H9 (cell line): Measurements from ENCODE around the gene IL1RN. TPM values are rescaled to one million over a fixed set of nuclear protein-coding genes. Genes with fewer than 3 reads are reported as not detected.

Experiments
- DNase-seq: peaks from one replicate; pipeline ENCODE4 v3.0.0-alpha.2; 2017
- H2AFZ ChIP-seq: one replicate; pipeline ENCODE4 v1.6.1; 2013; ENCODE audit warnings: mild to moderate bottlenecking, low read length, control low read depth, moderate library complexity
- H2AK5ac ChIP-seq: 2 replicates; pipeline ENCODE4 v1.6.1; 2013; ENCODE audit warnings: low read length, control low read depth, mixed read lengths; ENCODE audit not compliant: insufficient read length
- H2BK120ac ChIP-seq: one replicate; pipeline ENCODE4 v1.6.1; 2013; ENCODE audit warnings: low read depth, mild to moderate bottlenecking, low read length, control low read depth, inconsistent platforms; ENCODE audit not compliant: poor library complexity, severe bottlenecking
- H2BK12ac ChIP-seq: 2 replicates; pipeline ENCODE4 v1.6.1; 2013; ENCODE audit warnings: low read length, control low read depth, mixed read lengths, low read depth; ENCODE audit not compliant: insufficient read length
- H2BK15ac ChIP-seq: 2 replicates; pipeline ENCODE4 v1.6.1; 2013; ENCODE audit warnings: low read depth, low read length, control low read depth
- H2BK20ac ChIP-seq: one replicate; pipeline ENCODE4 v1.6.1; 2013; ENCODE audit warnings: low read depth, mild to moderate bottlenecking, low read length, control low read depth, inconsistent platforms; ENCODE audit not compliant: poor library complexity, severe bottlenecking
- H2BK5ac ChIP-seq: 2 replicates; pipeline ENCODE4 v1.6.1; 2013; ENCODE audit warnings: low read length, control low read depth, mixed read lengths; ENCODE audit not compliant: insufficient read length
- H3K14ac ChIP-seq: 2 replicates; pipeline ENCODE4 v1.6.1; 2013; ENCODE audit warnings: low read length, control low read depth; ENCODE audit not compliant: insufficient read depth
- H3K18ac ChIP-seq: 2 replicates; pipeline ENCODE4 v1.6.1; 2013; ENCODE audit warnings: low read depth, mild to moderate bottlenecking, mixed read lengths, low read length, control low read depth; ENCODE audit not compliant: insufficient read length
- H3K23ac ChIP-seq: 2 replicates; pipeline ENCODE4 v1.6.1; 2013; ENCODE audit warnings: low read length, control low read depth, mixed read lengths, low read depth; ENCODE audit not compliant: insufficient read length
- H3K23me2 ChIP-seq: 2 replicates; pipeline ENCODE4 v1.6.1; 2013; ENCODE audit warnings: low read depth, mild to moderate bottlenecking, mixed read lengths, low read length, control low read depth; ENCODE audit not compliant: insufficient read length, poor library complexity, severe bottlenecking
- H3K27ac ChIP-seq: 2 replicates; pipeline ENCODE4 v1.5.1; 2013; ENCODE audit warnings: low read length, control low read depth, mixed read lengths, low read depth; ENCODE audit not compliant: insufficient read length
- H3K27me3 ChIP-seq: 2 replicates; pipeline ENCODE4 v1.6.1; 2013; ENCODE audit warnings: low read length, control low read depth, inconsistent platforms; ENCODE audit not compliant: insufficient read depth
- H3K4ac ChIP-seq: 2 replicates; pipeline ENCODE4 v1.6.1; 2013; ENCODE audit warnings: low read depth, mild to moderate bottlenecking, control low read depth, inconsistent platforms, low read length, moderate library complexity
- H3K4me1 ChIP-seq: 2 replicates; pipeline ENCODE4 v1.6.1; 2013; ENCODE audit warnings: low read length, control low read depth, inconsistent platforms; ENCODE audit not compliant: insufficient read depth
- H3K4me2 ChIP-seq: 2 replicates; pipeline ENCODE4 v1.6.1; 2013; ENCODE audit warnings: low read length, control low read depth, mixed read lengths; ENCODE audit not compliant: insufficient read length, insufficient read depth
- H3K56ac ChIP-seq: 2 replicates; pipeline ENCODE4 v1.6.1; 2013; ENCODE audit warnings: low read depth, mild to moderate bottlenecking, mixed read lengths, low read length, control low read depth; ENCODE audit not compliant: insufficient read length
- H3K79me1 ChIP-seq: 2 replicates; pipeline ENCODE4 v1.6.1; 2013; ENCODE audit warnings: low read depth, mild to moderate bottlenecking, moderate library complexity, low read length, control low read depth, inconsistent platforms; ENCODE audit not compliant: insufficient read depth, poor library complexity, severe bottlenecking
- H3K79me2 ChIP-seq: 2 replicates; pipeline ENCODE4 v1.6.1; 2013; ENCODE audit warnings: low read length, control low read depth, inconsistent platforms; ENCODE audit not compliant: insufficient read depth
- H3K9ac ChIP-seq: 2 replicates; pipeline ENCODE4 v1.6.1; 2013; ENCODE audit warnings: low read length, control low read depth, mixed read lengths; ENCODE audit not compliant: insufficient read length; ENCODE audit errors: extremely low read depth
- H3K9me3 ChIP-seq: one replicate; pipeline ENCODE4 v1.6.1; 2013; ENCODE audit warnings: low read depth, low read length, inconsistent platforms; ENCODE audit not compliant: control insufficient read depth
- H3T11ph ChIP-seq: one replicate; pipeline ENCODE4 v1.6.1; 2013; ENCODE audit warnings: mild to moderate bottlenecking, low read length, control low read depth, inconsistent platforms
- H4K20me1 ChIP-seq: one replicate; pipeline ENCODE4 v1.6.1; 2013; ENCODE audit not compliant: control insufficient read depth, insufficient read length, insufficient read depth
- H4K5ac ChIP-seq: 2 replicates; pipeline ENCODE4 v1.6.1; 2013; ENCODE audit warnings: low read depth, mild to moderate bottlenecking, mixed read lengths, low read length, control low read depth; ENCODE audit not compliant: insufficient read length
- H4K8ac ChIP-seq: replicated peaks from 2 replicates; pipeline ENCODE4 v1.6.1; 2013; ENCODE audit warnings: low read length, control low read depth, mixed read lengths, low read depth; ENCODE audit not compliant: insufficient read length
- H4K91ac ChIP-seq: 2 replicates; pipeline ENCODE4 v1.6.1; 2013; ENCODE audit warnings: low read depth, mild to moderate bottlenecking, moderate library complexity, mixed read lengths, low read length, control low read depth; ENCODE audit not compliant: insufficient read length
- H3K27ac Mint-ChIP-seq, 3 experiments: 2 replicates in 2 of 3; 3 replicates in 1 of 3; pipeline ENCODE4 v1.8.0; 2020 to 2021; ENCODE audit warnings: mixed read lengths in 3 of 3, mild to moderate bottlenecking in 1 of 3, moderate library complexity in 1 of 3
- H3K27me3 Mint-ChIP-seq: 2 replicates; pipeline ENCODE4 v1.8.0; 2021; ENCODE audit warnings: low read depth, mild to moderate bottlenecking, moderate library complexity, mixed read lengths
- H3K36me3 Mint-ChIP-seq, 3 experiments: 2 replicates in 2 of 3; 3 replicates in 1 of 3; pipeline ENCODE4 v1.8.0; 2020 to 2021; ENCODE audit warnings: low read depth in 3 of 3, mixed read lengths in 3 of 3; ENCODE audit not compliant: insufficient read depth in 1 of 3
- H3K4me1 Mint-ChIP-seq, 2 experiments: 2 replicates each; pipeline ENCODE4 v1.8.0; 2020; ENCODE audit warnings: mixed read lengths in 2 of 2
- H3K4me3 Mint-ChIP-seq, 2 experiments: 2 replicates in 1 of 2; 3 replicates in 1 of 2; pipeline ENCODE4 v1.8.0; 2020 to 2021; ENCODE audit warnings: mild to moderate bottlenecking in 2 of 2, mixed read lengths in 2 of 2, moderate library complexity in 1 of 2
- H3K9me3 Mint-ChIP-seq, 2 experiments: 2 replicates in 1 of 2; 3 replicates in 1 of 2; pipeline ENCODE4 v1.8.0; 2020; ENCODE audit warnings: mild to moderate bottlenecking in 2 of 2, mixed read lengths in 2 of 2, moderate library complexity in 1 of 2
- WGBS: extraction: QIAGEN DNeasy Blood & Tissue Kit; methylation state at CpG from one replicate; pipeline ENCODE4 v1.1.7; 2013; ENCODE audit warnings: missing lambda C conversion rate, low lambda C conversion rate, mixed read lengths; ENCODE audit not compliant: insufficient read length; ENCODE audit errors: extremely low coverage; 5-methylcytosine and 5-hydroxymethylcytosine counted together
- total RNA-seq: library from RNA; stranded (reverse); gene quantifications from 2 replicates; pipeline ENCODE4 v1.2.1, GENCODE V29; 2021
- TF ChIP-seq, protein P1 (sequence below): fragments of 200-600 bp; sonication (generic); conservative IDR thresholded peaks from 3 replicates; pipeline ENCODE4 v1.8.0; 2021; ENCODE audit warnings: antibody characterized with exemption, mild to moderate bottlenecking

Gene IL1RN
- total RNA-seq, 1 experiment from 2014 or later: not detected

DNA sequence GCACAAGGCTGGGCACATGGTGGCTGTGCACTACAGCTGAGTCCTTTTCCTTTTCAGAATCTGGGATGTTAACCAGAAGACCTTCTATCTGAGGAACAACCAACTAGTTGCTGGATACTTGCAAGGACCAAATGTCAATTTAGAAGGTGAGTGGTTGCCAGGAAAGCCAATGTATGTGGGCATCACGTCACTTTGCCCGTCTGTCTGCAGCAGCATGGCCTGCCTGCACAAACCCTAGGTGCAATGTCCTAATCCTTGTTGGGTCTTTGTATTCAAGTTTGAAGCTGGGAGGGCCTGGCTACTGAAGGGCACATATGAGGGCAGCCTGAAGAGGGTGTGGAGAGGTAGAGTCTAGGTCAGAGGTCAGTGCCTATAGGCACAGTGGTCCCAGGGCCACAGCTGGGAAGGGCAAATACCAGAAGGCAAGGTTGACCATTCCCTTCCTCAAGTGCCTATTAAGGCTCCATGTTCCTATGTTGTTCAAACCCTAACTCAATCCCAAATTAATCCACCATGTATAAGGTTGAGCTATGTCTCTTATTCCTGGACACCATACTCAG lies 2.2 kb downstream of the IL1RN start:
- no peak overlapping the region for H3K4me2 ChIP-seq
- no peak overlapping the region for H2BK15ac ChIP-seq
- H3K79me2 ChIP-seq: no peaks in the 10 kb centered on the region
- H3K79me1 ChIP-seq: no peaks in the 10 kb centered on the region
- H3K14ac ChIP-seq: no peak overlapping the region
- no peak overlapping the region for H4K5ac ChIP-seq
- no CpG with 5 or more reads among the region's 2 CpGs for WGBS
- H3K4me1 Mint-ChIP-seq: no peaks in the 10 kb centered on the region
- H3K4me3 Mint-ChIP-seq: no peak overlapping the region
- H3K9ac ChIP-seq: no peak overlapping the region
- no peak overlapping the region for H3K56ac ChIP-seq
- H3K9me3 Mint-ChIP-seq: no peaks in the 10 kb centered on the region
- no peak overlapping the region for H3K27ac ChIP-seq
- no peak overlapping the region for H3K23ac ChIP-seq
- H2BK12ac ChIP-seq: no peak overlapping the region
- TF ChIP-seq, protein P1, sequence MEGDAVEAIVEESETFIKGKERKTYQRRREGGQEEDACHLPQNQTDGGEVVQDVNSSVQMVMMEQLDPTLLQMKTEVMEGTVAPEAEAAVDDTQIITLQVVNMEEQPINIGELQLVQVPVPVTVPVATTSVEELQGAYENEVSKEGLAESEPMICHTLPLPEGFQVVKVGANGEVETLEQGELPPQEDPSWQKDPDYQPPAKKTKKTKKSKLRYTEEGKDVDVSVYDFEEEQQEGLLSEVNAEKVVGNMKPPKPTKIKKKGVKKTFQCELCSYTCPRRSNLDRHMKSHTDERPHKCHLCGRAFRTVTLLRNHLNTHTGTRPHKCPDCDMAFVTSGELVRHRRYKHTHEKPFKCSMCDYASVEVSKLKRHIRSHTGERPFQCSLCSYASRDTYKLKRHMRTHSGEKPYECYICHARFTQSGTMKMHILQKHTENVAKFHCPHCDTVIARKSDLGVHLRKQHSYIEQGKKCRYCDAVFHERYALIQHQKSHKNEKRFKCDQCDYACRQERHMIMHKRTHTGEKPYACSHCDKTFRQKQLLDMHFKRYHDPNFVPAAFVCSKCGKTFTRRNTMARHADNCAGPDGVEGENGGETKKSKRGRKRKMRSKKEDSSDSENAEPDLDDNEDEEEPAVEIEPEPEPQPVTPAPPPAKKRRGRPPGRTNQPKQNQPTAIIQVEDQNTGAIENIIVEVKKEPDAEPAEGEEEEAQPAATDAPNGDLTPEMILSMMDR: no peak
- H4K91ac ChIP-seq: no peak overlapping the region
- H2AFZ ChIP-seq: no peak overlapping the region
- no peak overlapping the region for H2BK120ac ChIP-seq
- DNase-seq: no peak
- no peak overlapping the region for H3K18ac ChIP-seq
- H4K20me1 ChIP-seq: no peaks in the 10 kb centered on the region
- H2BK5ac ChIP-seq: no peak overlapping the region
- H3K27me3 Mint-ChIP-seq: no peaks in the 10 kb centered on the region; the same call in 1 of the 2 replicates
- H3K36me3 Mint-ChIP-seq: no peaks in the 10 kb centered on the region
- no peaks in the 10 kb centered on the region for H3K23me2 ChIP-seq
- no peaks in the 10 kb centered on the region for H3K9me3 ChIP-seq
- no peak overlapping the region; a peak in 1 of 7 replicates for H3K27ac Mint-ChIP-seq
- H3T11ph ChIP-seq: no peak overlapping the region
- H3K27me3 ChIP-seq: no peaks in the 10 kb centered on the region
- H3K4ac ChIP-seq: no peak overlapping the region
- H2AK5ac ChIP-seq: no peak overlapping the region
- H3K4me1 ChIP-seq: no peaks in the 10 kb centered on the region
- no peak overlapping the region for H2BK20ac ChIP-seq
- H4K8ac ChIP-seq: no peak overlapping the region
